Renal cortical epithelial cell (primary cell): ENCODE measurements around the gene ACTL8. TPM values are rescaled to one million over a fixed set of nuclear protein-coding genes. Genes with fewer than 3 reads are reported as not detected.
A peak's percentile ranks its signal among the peaks of the same experiment; 100 is the strongest.

Experiments used
- DNase-seq: peaks from one replicate; pipeline ENCODE4 v3.0.0-alpha.2; 2011; ENCODE audit warnings: low read depth
- total RNA-seq: library from RNA; depleted of rRNA; stranded (reverse); fragments of >200 nt; gene quantifications from 2 replicates; pipeline ENCODE4 v1.2.3, GENCODE V29; 2014

Gene ACTL8
- total RNA-seq = not detected in 2 replicates

GRCh38 chr1:17755120-17755519 is at the start of gene ACTL8:
Gene ACTL8 (plus strand): TSS chr1:17755333. CDS start chr1:17823009, 67,676 bp downstream.
- no peak for DNase-seq

- no peak for DNase-seq
Observed at GRCh38 chr1:17706445-17706844, 48.7 kb upstream of the ACTL8 start.

GRCh38 chr1:17709981-17710380 is 45.2 kb upstream of the ACTL8 start:
- DNase-seq = no peak

GRCh38 chr1:17710889-17711576 is 44.1 kb upstream of the ACTL8 start:
- DNase-seq = no peak

GRCh38 chr1:17711577-17711910 is 43.6 kb upstream of the ACTL8 start:
- no peak for DNase-seq

GRCh38 chr1:17711941-17712340 is 43.2 kb upstream of the ACTL8 start:
- no peak for DNase-seq

GRCh38 chr1:17713993-17714392 is 41.1 kb upstream of the ACTL8 start:
- no peak for DNase-seq

GRCh38 chr1:17717594-17718535 is 37.3 kb upstream of the ACTL8 start:
- DNase-seq = peak; percentile 75

- DNase-seq = peak; percentile 8
Observed at GRCh38 chr1:17719874-17720273, 35.3 kb upstream of the ACTL8 start.

- no peak for DNase-seq
Observed at GRCh38 chr1:17721444-17721843, 33.7 kb upstream of the ACTL8 start.

- no peak for DNase-seq
Observed at GRCh38 chr1:17723684-17724083, 31.4 kb upstream of the ACTL8 start.

- no peak for DNase-seq
Observed at GRCh38 chr1:17724150-17724549, 31.0 kb upstream of the ACTL8 start.

- no peak for DNase-seq
Observed at GRCh38 chr1:17725084-17725719, 29.9 kb upstream of the ACTL8 start.

- no peak for DNase-seq
Observed at GRCh38 chr1:17725811-17726582, 29.1 kb upstream of the ACTL8 start.

- DNase-seq = no peak
Observed at GRCh38 chr1:17728123-17728712, 26.9 kb upstream of the ACTL8 start.

GRCh38 chr1:17729248-17729647 is 25.9 kb upstream of the ACTL8 start:
- DNase-seq = no peak

GRCh38 chr1:17729909-17730308 is 25.2 kb upstream of the ACTL8 start:
- DNase-seq = no peak

GRCh38 chr1:17731460-17731859 is 23.7 kb upstream of the ACTL8 start:
- no peak for DNase-seq

- peak; percentile 11 for DNase-seq
Observed at GRCh38 chr1:17732475-17732874, 22.7 kb upstream of the ACTL8 start.

GRCh38 chr1:17733661-17734060 is 21.5 kb upstream of the ACTL8 start:
- DNase-seq = no peak

GRCh38 chr1:17734609-17735008 is 20.5 kb upstream of the ACTL8 start:
- no peak for DNase-seq
